GM21619 (cell line): ENCODE data around the gene SLC2A14.
"Not testable (repeated sequence)": the region's sequence is repeated elsewhere in the genome, so short reads cannot be mapped to it uniquely, and the experiment has no call there.

Experiments
- ATAC-seq: cut with Tn5 transposase; IDR thresholded peaks from one replicate; pipeline ENCODE4 v1.9.1; 2021; ENCODE audit not compliant: unreplicated experiment

The SLC2A14 gene

DNA sequence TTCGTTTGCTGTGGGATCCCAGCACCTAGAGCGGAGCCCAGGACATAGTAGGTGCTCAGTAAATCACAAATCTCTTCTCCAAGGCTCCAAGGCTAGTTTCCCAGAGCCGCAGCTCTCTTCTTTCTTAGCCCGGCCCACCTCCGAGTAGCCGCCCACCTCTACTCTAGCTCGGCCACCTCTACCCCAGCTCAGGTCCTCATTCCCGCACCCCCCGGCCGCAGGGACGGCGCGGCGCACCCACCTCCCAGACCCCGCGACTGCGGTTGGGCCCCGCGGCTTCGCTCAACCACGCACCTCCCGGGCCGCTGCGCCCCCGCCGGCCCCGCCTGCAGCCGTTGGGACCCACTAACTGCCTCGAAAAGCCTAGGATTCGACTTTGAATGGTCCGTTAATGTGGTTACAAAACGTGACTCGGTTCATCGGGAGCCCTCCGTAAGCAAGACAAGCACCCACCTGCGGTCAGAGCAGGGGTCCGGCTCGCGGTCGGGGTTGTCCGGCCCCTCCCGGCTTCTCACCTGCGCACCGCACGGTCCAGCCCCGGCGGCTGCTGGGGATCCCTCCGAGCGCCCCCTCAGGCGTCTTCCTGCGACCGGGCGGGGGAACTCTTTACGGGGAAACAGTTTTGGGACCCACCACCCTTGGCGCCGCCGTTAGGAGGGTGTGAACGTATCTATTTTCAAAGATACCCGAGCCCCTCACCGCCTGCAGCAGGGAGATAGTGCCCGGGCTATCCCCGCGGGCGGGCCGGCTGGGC lies at the start of gene SLC2A14:
Gene SLC2A14 (minus strand): TSS at position 350 of the 754 bp plus-strand sequence. CDS start 3,035 bp downstream, outside the sequence.
- ATAC-seq = no peak

DNA sequence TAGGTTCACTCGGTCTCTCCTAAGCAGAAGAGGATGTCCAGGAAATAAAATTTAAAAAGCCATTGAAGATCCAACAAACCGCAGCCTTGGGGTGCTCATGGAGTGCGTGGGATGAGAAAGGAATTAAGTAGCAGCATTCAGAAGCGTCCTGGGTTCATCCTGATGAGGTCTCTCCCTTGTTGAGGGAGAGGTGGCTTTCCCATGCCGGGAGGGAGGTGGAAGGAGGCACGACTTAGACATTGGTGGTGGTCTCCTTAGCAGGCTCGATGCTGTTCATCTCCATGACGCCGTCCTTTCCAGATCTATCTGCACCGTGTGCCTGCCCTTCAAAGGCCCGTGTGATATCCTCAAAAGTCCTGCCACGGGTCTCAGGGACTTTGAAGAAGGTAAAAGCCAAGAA lies 48.5 kb upstream of the SLC2A14 start:
- ATAC-seq = not testable (repeated sequence)

DNA sequence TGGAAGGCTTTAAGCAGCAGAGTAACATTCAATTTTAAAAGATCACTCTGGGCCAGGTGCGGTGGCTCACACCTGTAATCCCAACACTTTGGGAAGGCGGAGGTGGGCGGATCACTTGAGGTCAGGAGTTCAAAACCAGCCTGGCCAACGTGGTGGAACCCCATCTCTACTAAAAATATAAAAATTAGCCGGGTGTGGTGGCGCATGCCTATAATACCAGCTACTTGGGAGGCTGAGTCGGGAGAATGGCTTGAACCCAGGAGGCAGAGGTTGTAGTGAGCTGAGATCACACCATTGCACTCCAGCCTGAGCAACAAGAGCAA lies 45.5 kb upstream of the SLC2A14 start:
- not testable (repeated sequence) for ATAC-seq

DNA sequence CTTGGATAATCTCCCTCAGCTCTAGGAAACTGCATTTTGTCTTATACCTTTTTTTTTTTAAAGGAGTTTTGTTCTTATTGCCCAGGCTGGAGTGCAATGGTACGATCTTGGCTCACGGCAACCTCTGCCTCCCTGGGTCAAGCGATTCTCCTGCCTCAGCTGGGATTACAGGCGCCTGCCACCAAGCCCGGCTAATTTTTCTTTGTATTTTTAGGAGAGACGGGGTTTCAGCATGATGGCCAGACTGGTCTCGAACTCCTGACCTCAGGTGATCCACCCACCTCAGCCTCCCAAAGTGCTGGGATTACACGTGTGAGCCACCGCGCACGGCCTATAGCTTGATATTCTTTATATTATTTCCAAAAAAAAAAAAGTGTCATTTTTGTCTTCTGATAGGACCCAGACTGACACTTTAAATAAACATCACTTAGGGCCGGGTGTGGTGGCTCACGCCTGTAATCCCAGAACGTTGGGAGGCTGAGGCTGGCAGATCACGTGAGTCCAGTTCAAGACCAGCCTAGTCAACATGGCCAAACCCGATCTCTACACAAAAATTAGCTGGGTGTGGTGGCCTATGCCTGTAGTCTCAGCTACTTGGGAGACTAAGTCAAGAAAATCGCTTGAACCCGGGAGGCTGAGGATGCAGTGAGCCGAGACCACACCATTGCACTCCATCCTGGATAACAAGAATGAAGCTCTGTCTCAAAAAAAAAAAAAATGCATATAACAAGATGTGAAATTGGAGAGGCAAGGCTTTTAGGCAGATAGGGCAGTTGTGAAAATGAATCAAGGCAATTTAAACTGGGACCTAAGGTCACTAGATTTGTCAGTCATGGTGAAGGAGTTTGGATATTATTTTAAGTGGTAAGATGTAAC lies 44.9 kb upstream of the SLC2A14 start:
- ATAC-seq = no peak

DNA sequence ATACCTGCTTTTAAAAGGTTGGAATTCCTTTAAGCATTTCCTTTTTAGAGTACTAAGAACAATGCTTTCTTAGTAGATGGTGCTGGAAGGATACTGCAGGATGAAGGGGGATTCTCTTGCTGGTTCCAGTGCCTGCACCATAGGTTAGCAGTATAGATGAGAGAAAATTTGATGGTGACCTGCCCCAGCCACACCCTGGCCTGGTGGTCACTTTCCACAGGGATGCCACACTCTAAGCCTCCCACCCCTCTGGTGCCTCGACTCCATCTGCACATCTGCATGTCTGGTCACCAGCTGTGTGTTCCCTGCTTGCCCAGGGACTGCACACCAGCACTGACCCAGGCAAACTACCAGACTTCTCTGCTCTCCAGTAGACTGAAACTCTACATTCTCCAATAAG lies 44.2 kb upstream of the SLC2A14 start:
- ATAC-seq = no peak

DNA sequence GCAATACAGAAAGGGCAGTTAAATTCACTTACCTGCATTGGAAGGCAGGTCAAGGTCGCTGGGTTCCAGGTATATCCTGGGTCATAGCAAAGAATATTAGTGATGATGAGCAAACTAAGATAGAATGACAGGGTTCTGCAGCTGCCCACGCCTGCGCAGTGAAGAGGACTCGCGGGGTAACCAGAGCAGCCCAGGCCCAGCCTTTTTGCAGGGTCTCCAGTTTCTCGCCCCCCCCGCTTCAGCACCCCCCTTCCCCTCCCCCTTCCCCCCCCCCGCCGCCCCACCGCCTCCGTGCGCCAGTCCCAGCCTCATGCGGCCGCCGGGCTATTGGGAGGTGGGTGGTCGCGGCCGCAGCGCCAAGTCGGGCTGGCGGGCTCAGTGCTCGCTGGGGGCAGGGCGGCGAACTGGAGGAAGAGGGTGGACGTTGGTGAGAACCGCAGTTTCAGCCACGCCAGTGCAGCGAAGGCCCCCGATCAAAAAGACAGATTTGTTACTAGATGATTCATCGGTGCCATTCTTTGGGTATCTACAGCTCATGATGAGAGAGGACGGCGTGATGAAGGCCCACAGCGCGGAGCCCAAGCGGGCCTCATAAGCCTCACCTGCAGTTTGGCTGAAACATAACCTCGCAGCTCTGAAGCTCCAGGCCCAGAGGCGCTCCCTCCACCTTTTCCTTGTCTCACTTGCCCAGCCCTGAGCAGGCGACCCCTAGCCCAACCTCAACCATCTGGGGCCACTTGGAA lies 43.1 kb upstream of the SLC2A14 start:
- ATAC-seq = no peak

DNA sequence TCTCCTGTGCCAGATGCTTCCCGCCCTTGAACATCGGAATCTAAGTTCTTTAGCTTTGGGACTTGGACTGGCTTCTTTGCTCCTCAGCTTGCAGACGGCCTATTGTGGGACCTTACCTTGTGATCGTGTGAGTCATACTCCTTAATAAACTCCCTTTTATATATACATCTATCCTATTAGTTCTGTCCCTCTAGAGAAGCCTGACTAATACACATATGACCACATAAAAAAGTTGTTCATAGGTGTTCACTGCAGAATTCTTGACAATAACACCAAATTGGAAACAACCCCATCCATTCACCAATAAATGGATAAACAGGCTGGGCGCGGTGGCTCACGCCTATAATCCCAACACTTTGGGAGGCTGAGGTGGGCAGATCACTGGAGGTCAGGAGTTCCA lies 37.4 kb upstream of the SLC2A14 start:
- not testable (repeated sequence) for ATAC-seq

DNA sequence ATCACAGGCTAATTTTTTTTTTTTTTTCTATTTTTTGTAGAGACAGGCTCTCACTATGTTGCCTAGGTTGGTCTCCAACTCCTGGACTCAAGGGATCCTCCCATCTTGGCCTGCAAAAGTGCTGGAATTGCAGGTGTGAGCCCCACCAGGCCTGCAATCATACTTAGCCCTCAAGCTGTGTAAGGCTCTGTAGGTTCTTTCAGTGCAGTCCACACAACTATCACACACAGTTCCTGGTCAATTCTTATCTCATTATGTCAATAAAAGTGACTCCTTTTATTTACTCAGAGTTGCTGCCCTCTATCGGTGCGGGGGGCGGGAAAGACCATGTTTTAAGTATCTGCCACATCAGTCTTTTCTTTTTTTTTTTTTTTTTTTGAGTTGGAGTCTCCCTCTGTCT lies 34.3 kb upstream of the SLC2A14 start:
- no peak for ATAC-seq

DNA sequence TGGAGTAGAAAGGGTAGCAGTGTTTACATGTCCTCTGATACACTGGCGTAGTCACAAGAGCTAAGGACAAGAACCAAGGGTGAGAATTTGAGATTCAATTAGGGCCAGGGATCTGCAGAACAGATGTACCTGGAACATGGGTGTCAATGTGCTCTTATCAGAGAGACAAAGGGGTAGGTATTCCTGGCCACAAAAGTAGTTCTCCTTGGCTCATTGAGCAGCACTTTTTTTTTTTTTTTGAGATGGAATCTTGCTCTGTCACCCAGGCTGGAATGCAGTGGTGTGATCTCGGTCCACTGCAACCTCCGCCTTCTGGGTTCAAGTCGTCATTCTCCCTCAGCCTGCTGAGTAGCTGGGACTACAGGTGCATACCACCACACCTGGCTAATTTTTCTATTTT lies 33.6 kb upstream of the SLC2A14 start:
- ATAC-seq = not testable (repeated sequence)

DNA sequence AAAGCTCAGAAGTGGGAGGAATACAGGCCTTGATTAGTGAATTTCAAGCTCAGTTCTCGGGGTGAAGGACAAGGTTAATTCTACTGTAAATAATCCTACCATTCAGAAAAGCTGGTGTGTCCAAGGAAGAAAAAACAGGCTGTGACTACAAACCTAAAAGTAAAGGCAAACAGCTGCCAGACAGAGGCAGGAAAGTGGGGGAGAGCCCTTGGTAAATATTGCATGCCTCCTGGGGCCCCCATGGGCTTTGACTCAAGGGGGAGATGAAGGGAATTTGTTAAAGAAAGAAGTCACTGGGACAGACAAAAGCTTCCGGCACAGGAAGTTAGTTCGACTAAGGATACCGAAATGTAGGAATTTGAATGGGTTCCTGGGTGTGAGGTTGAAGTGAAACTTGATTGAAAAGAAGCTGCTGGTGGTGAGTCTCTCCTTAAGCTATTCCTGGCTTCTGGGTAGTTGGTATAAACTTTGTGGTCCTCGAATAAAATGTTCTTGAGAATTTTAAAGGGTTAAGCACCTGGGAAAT lies 32.9 kb upstream of the SLC2A14 start:
- not testable (repeated sequence) for ATAC-seq

DNA sequence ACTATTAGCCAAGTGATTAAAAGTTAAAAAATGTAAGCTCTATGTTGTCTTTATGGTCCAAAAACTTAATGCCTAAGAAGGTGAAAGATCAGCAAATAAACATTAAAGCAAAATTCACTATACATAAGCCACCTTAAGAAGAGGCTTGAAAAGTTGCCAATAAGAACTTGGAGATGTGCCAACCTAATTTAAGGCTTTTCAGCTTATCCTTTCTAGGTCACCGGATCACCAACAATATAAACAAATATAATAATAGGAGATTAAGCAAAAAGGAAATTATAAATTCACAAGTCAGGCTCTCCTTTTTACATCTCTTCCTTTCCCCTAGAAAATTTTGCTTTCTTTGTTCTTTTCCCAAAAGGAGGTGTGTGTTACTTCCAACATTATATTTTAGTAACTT lies 32.4 kb upstream of the SLC2A14 start:
- no peak for ATAC-seq

DNA sequence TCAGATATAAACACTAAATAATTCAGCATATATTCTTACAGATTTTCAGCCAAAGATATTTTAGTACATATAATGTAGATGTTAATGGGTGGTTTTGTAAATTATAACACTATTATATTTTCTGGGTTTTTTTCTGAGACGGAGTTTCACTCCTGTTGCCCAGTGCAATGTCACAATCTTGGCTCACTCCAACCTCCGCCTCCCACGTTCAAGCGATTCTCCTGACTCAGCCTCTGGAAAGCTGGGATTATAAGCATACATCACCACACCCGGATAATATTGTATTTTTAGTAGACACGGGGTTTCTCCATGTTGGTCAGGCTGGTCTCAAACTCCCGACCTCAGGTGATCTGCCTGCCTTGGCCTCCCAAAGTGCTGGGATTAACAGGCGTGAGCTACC lies 29.7 kb upstream of the SLC2A14 start:
- not testable (repeated sequence) for ATAC-seq

DNA sequence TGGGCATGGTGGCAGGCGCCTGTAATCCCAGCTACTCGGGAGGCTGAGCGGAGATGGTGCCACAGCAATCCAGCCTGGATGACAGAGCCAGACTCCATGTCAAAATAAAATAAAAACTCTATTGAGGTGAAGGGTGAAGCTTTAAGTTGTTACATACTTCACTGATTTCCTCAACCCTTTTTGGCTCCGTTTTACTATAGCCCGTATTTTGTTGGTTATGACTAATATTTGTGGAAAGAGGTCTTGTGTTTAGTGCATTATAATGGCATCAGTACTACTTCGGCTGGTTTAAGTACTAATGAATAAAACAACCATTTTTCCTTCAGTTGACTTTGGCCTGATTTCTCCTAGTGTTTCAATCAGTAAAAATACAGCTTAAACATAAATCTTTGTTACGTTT lies 27.0 kb upstream of the SLC2A14 start:
- ATAC-seq = no peak

DNA sequence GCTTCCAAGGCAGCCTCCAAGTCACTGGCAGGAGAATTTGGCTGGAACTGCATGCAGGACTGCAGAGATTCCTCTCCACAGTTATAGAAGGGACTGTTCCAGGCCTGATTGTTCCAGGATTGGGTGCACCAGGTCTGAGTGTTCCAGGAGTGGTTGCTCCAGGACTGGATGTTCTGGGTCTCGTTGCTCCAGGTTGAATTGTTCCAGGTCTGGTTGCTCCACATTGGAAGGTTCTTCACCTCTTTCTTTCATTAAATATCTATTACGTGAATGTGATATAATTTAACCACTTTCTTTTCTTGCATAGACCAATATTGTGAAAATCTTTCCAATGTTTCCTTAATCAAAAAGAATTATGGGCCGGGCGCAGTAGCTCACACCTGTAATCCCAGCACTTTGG lies 24.0 kb upstream of the SLC2A14 start:
- not testable (repeated sequence) for ATAC-seq

DNA sequence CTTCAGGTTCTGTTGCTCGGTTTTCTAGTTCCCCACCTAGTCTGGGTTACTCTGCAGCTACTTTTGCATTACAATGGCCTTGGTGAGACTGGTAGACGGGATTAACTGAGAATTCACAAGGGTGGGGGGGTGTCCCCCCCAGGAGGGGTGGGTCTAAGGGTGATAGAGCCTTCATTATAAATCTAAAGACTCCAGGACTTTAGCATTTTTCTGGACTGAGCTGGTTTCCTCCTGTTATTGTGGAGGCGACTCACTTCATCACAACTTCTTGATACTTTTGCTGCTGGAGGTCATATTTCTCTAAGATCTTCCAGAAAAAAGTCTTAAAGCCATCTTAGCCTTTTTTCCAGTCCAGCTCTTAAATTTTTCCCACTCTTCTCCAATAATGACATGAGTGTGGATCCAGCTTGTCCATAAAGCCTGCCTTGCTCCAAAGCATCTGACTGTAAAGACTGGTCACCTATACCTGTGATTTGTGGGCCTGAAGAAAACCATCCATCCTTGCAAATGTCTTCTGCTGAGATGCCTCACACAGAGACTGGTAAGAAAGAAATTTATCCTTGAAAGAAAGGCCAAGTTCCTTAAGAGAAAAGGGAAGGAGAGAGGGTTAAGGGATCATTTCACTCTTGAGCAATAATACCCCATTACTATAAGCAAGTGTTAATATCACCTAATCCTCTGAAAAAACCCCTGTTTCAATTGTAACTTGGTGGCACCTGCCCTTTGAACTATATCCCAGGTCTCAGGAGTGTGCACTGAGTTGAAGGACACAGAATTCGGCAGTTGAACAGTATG lies 19.7 kb upstream of the SLC2A14 start:
- ATAC-seq = no peak

DNA sequence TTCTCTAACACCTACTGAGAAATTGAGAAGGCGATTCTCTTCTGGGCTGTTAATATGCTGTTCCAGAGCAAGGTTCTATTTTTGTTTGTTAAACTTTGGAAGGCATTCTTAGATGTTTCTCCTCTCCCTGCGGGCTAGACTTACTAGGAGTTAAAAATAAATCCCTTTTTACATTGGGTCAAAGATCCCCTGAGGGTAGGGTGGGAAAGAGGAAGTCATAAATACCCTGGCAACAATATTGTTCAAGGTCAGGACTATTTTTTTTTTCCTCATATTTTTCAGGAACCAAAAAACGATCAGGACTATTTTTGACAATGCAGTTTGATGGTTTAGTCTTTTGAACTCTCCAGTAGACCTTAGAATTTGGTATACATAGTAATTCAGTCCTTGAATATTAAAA lies 12.0 kb upstream of the SLC2A14 start:
- no peak for ATAC-seq

DNA sequence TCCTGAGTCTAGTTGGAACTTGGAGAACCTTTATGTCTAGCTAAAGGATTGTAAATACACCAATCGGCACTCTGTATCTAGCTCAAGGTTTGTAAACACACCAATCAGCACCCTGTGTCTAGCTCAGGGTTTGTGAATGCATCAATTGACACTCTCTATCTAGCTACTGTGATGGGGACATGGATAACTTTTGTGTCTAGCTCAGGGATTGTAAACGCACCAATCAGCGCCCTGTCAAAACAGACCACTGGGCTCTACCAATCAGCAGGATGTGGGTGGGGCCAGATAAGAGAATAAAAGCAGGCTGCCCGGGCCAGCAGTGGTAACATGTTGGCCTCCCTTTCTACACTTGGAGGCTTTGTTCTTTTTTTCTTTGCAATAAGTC lies 9.0 kb upstream of the SLC2A14 start:
- ATAC-seq = not testable (repeated sequence)

DNA sequence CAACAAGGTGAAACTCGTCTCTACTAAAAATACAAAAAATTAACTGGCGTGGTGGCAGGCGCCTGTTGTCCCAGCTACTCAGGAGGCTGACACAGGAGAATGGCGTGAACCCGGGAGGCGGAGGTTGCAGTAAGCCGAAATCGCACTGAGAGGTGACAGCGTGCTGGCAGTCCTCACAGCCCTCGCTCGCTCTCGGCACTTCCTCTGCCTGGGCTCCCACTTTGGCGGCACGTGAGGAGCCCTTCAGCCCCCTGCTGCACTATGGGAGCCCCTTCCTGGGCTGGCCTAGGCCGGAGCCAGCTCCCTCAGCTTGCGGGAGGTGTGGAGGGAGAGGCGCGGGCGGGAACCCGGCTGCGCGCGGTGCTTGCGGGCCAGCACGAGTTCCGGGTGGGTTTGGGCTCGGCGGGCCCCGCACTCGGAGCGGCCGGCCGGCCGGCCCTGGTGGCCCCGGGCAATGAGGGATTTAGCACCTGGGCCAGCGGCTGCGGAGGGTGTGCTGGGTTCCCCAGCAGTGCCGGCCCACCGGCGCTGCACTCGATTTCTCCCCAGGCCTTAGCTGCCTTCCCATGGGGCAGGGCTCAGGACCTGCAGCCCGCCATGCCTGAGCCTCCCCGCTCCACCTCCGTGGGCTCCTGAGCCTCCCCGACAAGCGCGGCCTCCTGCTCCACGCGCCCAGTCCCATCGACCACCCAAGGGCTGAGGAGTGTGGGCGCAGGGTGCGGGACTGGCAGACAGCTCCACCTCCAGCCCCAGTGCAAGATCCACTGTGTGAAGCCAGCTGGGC lies 8.4 kb upstream of the SLC2A14 start:
- not testable (repeated sequence) for ATAC-seq

DNA sequence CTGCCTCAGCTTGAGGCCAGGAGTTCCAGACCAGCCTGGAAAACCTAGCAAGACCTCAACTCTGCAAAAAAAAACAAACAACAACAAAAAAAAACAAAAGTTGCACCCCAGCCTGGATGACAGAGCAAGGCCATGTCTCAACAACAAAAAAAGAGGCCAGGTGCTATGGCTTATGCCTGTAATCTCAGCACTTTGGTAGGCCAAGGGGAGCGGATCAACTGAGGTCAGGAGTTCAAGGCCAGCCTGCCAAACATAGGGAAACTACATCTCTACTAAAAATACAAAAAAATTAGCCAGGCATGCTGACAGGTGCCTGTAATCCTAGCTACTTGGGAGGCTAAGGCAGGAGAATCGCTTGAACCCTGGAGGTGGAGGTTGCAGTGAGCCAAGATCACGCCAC lies 6.5 kb upstream of the SLC2A14 start:
- no peak for ATAC-seq

DNA sequence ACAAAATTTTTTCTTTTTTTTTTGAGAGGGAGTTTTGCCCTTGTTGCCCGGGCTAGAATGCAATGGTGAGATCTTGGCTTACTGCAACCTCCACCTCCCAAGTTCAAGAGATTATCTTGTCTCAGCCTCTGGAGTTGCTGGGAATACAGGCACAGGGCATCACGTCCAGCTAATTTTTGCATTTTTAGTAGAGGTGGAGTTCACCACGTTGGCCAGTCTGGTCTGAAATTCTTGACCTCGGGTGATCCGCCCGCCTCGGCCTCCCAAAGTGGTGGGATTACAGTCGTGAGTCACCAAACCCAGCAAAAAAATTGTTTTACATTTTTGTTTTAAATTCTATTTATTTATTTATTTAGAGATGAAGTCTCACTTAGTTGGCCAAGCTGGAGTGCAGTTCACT lies 4.7 kb upstream of the SLC2A14 start:
- ATAC-seq = no peak
